GM12874 (cell line): ENCODE data around the gene CPT2.

Experiments
- CTCF ChIP-seq: IDR thresholded peaks from 2 replicates; pipeline ENCODE4 v1.5.1; 2011; ENCODE audit warnings: low read depth, mild to moderate bottlenecking, control low read depth, low read length, moderate library complexity; ENCODE audit not compliant: insufficient read depth

The CPT2 gene

GRCh38 chr1:53237638-53238037 lies 41.0 kb downstream of the CPT2 start:
- TF ChIP-seq CTCF = no peak

GRCh38 chr1:53238197-53239155 lies 41.9 kb downstream of the CPT2 start, which contains the start of gene MAGOH:
MAGOH (minus strand) TSS chr1:53238518; CDS start chr1:53238448, 70 bp downstream.
- no peak for TF ChIP-seq CTCF

GRCh38 chr1:53241828-53242227 lies 45.2 kb downstream of the CPT2 start:
- TF ChIP-seq CTCF = no peak

- no peak for TF ChIP-seq CTCF
These were observed 45.8 kb downstream of the CPT2 start for GRCh38 chr1:53242381-53242780.

GRCh38 chr1:53244141-53244540 lies 47.5 kb downstream of the CPT2 start:
- TF ChIP-seq CTCF = no peak

GRCh38 chr1:53246261-53247134 lies 49.9 kb downstream of the CPT2 start:
- no peak for TF ChIP-seq CTCF

- TF ChIP-seq CTCF = no peak
These were observed 53.1 kb downstream of the CPT2 start for GRCh38 chr1:53249706-53250105.
